CD4-positive, alpha-beta memory T cell (primary cell): Measurements from ENCODE around the gene NME7. TPM values are rescaled to one million over a fixed set of nuclear protein-coding genes. Genes with fewer than 3 reads are reported as not detected.
"Not testable (repeated sequence)": the region's sequence is repeated elsewhere in the genome, so short reads cannot be mapped to it uniquely, and the experiment has no call there.

Experiments
- CTCF ChIA-PET: fragments of 350-600 bp; sonication (Branson Sonifier 250); formaldehyde crosslinking; loops from one replicate; lab custom pipeline; 2021; ENCODE audit warnings: inconsistent platforms; ENCODE audit not compliant: partially characterized antibody; lab: Charles Lee
- POLR2A ChIA-PET: fragments of 350-600 bp; sonication (Branson Sonifier 250); formaldehyde crosslinking; loops from one replicate; lab custom pipeline; 2021; ENCODE audit not compliant: partially characterized antibody; lab: Charles Lee
- DNase-seq, 5 donors: peaks; one replicate each; pipeline versions ENCODE4 v3.0.0 to v3.0.0-alpha.2; 2020 to 2022; ENCODE audit warnings: mixed read lengths in 1 of 5
- H3K27ac ChIP-seq: one replicate; pipeline ENCODE4 v1.7.0; 2013; ENCODE audit warnings: low read depth, low read length
- H3K27me3 ChIP-seq: 2 replicates; pipeline ENCODE4 v1.7.0; 2013; ENCODE audit warnings: mild to moderate bottlenecking, low read length, moderate library complexity; ENCODE audit not compliant: insufficient read depth
- H3K36me3 ChIP-seq: 2 replicates; pipeline ENCODE4 v1.7.0; 2013; ENCODE audit warnings: mild to moderate bottlenecking, low read length, moderate library complexity; ENCODE audit not compliant: insufficient read depth
- H3K4me1 ChIP-seq: 2 replicates; pipeline ENCODE4 v1.7.0; 2013; ENCODE audit warnings: mild to moderate bottlenecking, low read length, moderate library complexity; ENCODE audit not compliant: insufficient read depth
- H3K4me3 ChIP-seq, 2 donors: one replicate each; pipeline ENCODE4 v1.7.0; 2013; ENCODE audit warnings: low read length in 2 of 2, mild to moderate bottlenecking in 1 of 2
- H3K9me3 ChIP-seq, 2 donors: one replicate each; pipeline ENCODE4 v1.7.0; 2013; ENCODE audit warnings: low read length in 2 of 2, control low read depth in 1 of 2; ENCODE audit not compliant: control insufficient read depth in 1 of 2
- H3K27ac Mint-ChIP-seq, 7 donors: one replicate each; pipeline ENCODE4 v1.8.0; 2020 to 2021; ENCODE audit warnings: mixed read lengths in 7 of 7, mild to moderate bottlenecking in 6 of 7, inconsistent platforms in 3 of 7, moderate library complexity in 3 of 7
- H3K27me3 Mint-ChIP-seq, 2 donors: one replicate each; pipeline ENCODE4 v1.8.0; 2020 to 2021; ENCODE audit warnings: mixed read lengths in 2 of 2
- H3K36me3 Mint-ChIP-seq, 2 donors: one replicate each; pipeline ENCODE4 v1.8.0; 2020 to 2021; ENCODE audit warnings: mixed read lengths in 2 of 2, inconsistent platforms in 1 of 2, mild to moderate bottlenecking in 1 of 2
- H3K4me1 Mint-ChIP-seq, 4 donors: one replicate each; pipeline ENCODE4 v1.8.0; 2020 to 2021; ENCODE audit warnings: mixed read lengths in 4 of 4, mild to moderate bottlenecking in 1 of 4
- H3K4me3 Mint-ChIP-seq, 8 donors: one replicate each; pipeline ENCODE4 v1.8.0; 2020 to 2021; ENCODE audit warnings: mixed read lengths in 8 of 8, mild to moderate bottlenecking in 7 of 8, moderate library complexity in 6 of 8, inconsistent platforms in 3 of 8
- H3K9me3 Mint-ChIP-seq, 8 donors: one replicate each; pipeline ENCODE4 v1.8.0; 2020 to 2021; ENCODE audit warnings: mixed read lengths in 8 of 8, mild to moderate bottlenecking in 5 of 8, inconsistent platforms in 3 of 8, moderate library complexity in 1 of 8
- intact Hi-C: fragments of 100-400 bp; cut with micrococcal nuclease; formaldehyde crosslinking; loops from one replicate; pipeline ENCODE4 v1.15.1; 2023
- polyA plus RNA-seq, 2 donors: library from polyadenylated mRNA; unstranded; fragments of 300-500 nt; fragmentation: Illumina TruSeq; gene quantifications; one replicate each; pipeline ENCODE4 v1.2.3, GENCODE V29; 2021
- total RNA-seq, 2 experiments: library from RNA; stranded (reverse); gene quantifications; one replicate each; pipeline ENCODE4 v1.2.3, GENCODE V29; 2021

Gene NME7
- total and polyA plus RNA-seq, 4 experiments from 2014 or later, result 12.0 to 22.8 (median 16.9) TPM

DNA sequence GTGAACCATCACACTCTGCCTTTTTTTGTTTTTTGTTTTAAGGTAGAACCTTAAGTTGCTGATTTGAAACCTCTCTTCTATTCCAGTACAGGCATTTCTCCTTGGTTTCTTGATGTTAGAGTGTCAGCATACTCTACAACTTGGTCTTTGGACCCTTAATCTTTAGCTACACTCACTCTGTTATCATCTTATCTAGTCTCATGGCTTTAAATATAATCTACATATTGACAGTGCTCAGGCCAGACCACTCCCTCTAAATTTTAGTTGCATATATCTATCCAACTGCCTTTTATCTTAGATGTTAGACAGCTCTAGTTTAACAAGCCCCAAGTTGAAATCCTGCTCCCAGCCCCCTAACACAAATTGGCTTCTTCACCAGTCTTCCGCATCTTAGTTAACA is 22.1 kb downstream of the NME7 start:
- intact Hi-C loops, result no loop called here
- H3K4me1 Mint-ChIP-seq, result peaks cover 0 to 2% (median under 1%) of the 10 kb centered on the region in 4 donors

DNA sequence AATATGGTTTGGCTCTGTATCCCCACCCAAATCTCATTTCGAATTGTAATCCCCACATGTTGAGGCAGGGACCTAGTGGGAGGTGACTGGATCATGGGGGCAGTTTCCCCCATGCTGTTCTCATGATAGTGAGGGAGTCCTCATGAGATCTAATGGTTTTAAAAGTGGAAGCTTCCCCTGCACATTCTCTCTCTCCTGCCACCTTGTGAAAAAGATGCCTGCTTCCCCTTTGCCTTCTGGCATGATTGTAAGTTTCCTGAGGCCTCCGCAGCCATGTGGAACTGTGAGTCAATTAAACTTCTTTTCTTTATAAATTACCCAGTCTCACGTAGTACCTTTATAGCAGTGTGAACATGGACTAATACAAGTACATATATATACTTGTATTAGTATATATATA is 25.5 kb downstream of the NME7 start:
- POLR2A ChIA-PET, H3K4me1 ChIP-seq, H3K9me3 Mint-ChIP-seq, H3K4me3 Mint-ChIP-seq, intact Hi-C loops, CTCF ChIA-PET, H3K27me3 ChIP-seq, H3K27me3 Mint-ChIP-seq, H3K36me3 ChIP-seq, H3K27ac ChIP-seq, DNase-seq, H3K27ac Mint-ChIP-seq, H3K9me3 ChIP-seq, H3K4me3 ChIP-seq, H3K4me1 Mint-ChIP-seq: not testable (repeated sequence)
- peaks cover 2 to 20% of the 10 kb centered on the region in 2 donors for H3K36me3 Mint-ChIP-seq

More for the DNA sequence above, 22.1 kb downstream of the NME7 start:
- H3K27me3 Mint-ChIP-seq, result no peaks in the 10 kb centered on the region
- Histone ChIP-seq H3K27ac (no peak overlapping the region), H3K4me3 (no peak overlapping the region), H3K27me3 (no peaks in the 10 kb centered on the region), H3K4me1 (no peaks in the 10 kb centered on the region), H3K9me3 (no peaks in the 10 kb centered on the region), H3K36me3 (no peaks in the 10 kb centered on the region)
- H3K4me3 Mint-ChIP-seq, result no peak overlapping the region
- H3K36me3 Mint-ChIP-seq, result peaks cover 0 to 9% of the 10 kb centered on the region in 2 donors
- CTCF ChIA-PET, result interaction anchor here (9.9 to 11.0 kb wide), 2 partner anchors 739 to 1002 kb away, joined by 131 to 156 read pairs; no protein-coding TSS in a partner anchor
- no peak for DNase-seq
- peak overlapping the region in 1 of 7 donors; percentile 3 for H3K27ac Mint-ChIP-seq
- POLR2A ChIA-PET, result no interaction called here
- H3K9me3 Mint-ChIP-seq, result peaks cover 0 to 2% (median 0%) of the 10 kb centered on the region in 8 donors

DNA sequence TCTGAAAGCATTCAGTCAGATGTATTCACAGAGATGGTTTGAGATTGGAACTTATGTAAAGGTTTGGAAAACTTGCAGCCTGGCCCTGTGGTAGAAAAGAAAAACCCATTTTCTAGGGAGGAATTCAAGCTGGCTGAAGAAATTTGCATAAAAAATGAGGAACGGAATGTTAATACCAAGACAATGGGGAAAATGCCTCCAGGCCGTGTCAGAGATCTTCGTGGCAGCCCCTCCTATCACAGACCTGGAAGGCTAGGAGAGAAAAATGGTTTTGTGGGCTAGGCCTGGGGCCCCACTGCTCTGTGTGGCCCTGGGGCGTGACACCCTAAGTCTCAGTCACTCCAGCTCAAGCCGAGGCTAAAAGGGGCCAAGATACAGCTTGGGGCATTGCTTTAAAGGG is 26.7 kb downstream of the NME7 start:
- Mint-ChIP-seq H3K27ac (no peak overlapping the region), H3K4me3 (no peak overlapping the region)
- intact Hi-C loops, result no loop called here

DNA sequence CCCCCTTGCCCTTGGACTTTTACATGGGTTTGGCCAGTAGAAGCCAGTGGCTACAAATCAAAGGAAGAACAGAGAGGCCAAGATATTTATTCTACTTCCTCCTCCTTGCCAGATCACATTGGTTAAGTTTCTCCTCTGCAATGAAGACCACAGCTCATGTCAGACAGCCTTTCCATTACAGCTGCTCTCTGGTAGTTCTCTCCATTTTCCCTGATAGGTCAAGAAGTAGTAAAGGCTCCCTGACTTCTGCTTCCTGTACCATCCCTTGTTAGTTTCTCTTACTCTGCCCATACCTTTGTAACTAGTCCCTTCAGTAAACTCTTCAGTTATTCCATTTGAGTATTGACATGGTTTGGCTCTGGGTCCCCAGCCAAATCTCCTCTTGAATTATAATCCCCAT is 27.8 kb downstream of the NME7 start:
- Mint-ChIP-seq H3K4me3 (no peak overlapping the region), H3K36me3 (peaks cover 12 to 35% of the 10 kb centered on the region in 2 donors), H3K9me3 (peaks cover 0 to 11% (median 2%) of the 10 kb centered on the region in 8 donors), H3K27ac (peak overlapping the region in 1 of 7 donors; percentile 30), H3K27me3 (no peaks in the 10 kb centered on the region), H3K4me1 (peaks cover 0 to 12% (median 6%) of the 10 kb centered on the region in 4 donors)
- Histone ChIP-seq H3K27ac (no peak overlapping the region), H3K9me3 (no peaks in the 10 kb centered on the region), H3K36me3 (no peaks in the 10 kb centered on the region), H3K4me1 (no peaks in the 10 kb centered on the region), H3K4me3 (no peak overlapping the region), H3K27me3 (no peaks in the 10 kb centered on the region)
- intact Hi-C loops, result no loop called here
- ChIA-PET POLR2A (no interaction called here), CTCF (interaction anchor here (1.0 to 2.8 kb wide), 2 partner anchors 9 to 232 kb away, joined by 3 to 19 read pairs; no protein-coding TSS in a partner anchor)
- DNase-seq, result no peak

More for the DNA sequence above, 26.7 kb downstream of the NME7 start:
- DNase-seq, result no peak
- H3K9me3 ChIP-seq, result no peaks in the 10 kb centered on the region
- no peaks in the 10 kb centered on the region for H3K4me1 ChIP-seq
- H3K36me3 Mint-ChIP-seq, result peaks cover 4 to 28% of the 10 kb centered on the region in 2 donors
- H3K36me3 ChIP-seq, result no peaks in the 10 kb centered on the region
- peaks cover 0 to 8% (median 0%) of the 10 kb centered on the region in 8 donors for H3K9me3 Mint-ChIP-seq
- ChIA-PET POLR2A (no interaction called here), CTCF (no interaction called here)
- H3K4me3 ChIP-seq, result no peak overlapping the region
- no peaks in the 10 kb centered on the region for H3K27me3 Mint-ChIP-seq
- peaks cover 0 to 8% (median 5%) of the 10 kb centered on the region in 4 donors for H3K4me1 Mint-ChIP-seq
- no peak overlapping the region for H3K27ac ChIP-seq
- no peaks in the 10 kb centered on the region for H3K27me3 ChIP-seq

DNA sequence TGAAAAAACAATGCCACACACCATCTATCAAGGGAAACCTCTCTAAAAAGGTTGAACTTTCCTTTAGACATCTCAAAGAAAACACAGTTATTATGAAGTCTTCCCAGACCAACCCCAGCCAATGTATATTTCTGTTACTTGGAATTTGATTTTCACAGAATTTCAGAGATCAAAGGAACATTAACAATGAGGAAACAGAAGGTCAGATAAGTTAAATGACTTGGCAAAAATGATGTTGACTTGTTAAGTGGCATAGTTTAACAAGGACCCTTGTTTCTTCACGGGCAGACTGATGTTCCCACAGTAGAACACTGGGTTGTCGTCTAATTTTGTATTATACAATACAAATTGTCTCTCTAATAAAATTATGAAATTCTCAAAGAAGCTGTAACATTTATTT is 29.0 kb downstream of the NME7 start:
- Mint-ChIP-seq H3K4me3 (no peak overlapping the region), H3K27ac (peak overlapping the region in 3 of 7 donors; percentile 2 to 39 (median 8)), H3K36me3 (peaks cover 17 to 45% of the 10 kb centered on the region in 2 donors), H3K27me3 (no peaks in the 10 kb centered on the region), H3K9me3 (peaks cover 0 to 11% (median 4%) of the 10 kb centered on the region in 8 donors), H3K4me1 (peaks cover 0 to 16% (median 10%) of the 10 kb centered on the region in 4 donors)
- Histone ChIP-seq H3K4me1 (no peaks in the 10 kb centered on the region), H3K9me3 (no peaks in the 10 kb centered on the region), H3K4me3 (no peak overlapping the region), H3K27ac (no peak overlapping the region), H3K36me3 (no peaks in the 10 kb centered on the region), H3K27me3 (no peaks in the 10 kb centered on the region)
- intact Hi-C loops, result no loop called here
- DNase-seq, result no peak
- POLR2A ChIA-PET, result no interaction called here
- CTCF ChIA-PET, result interaction anchor here (2.8 kb wide), 1 partner anchor 10 kb away, joined by 19 read pairs; no protein-coding TSS in a partner anchor

DNA sequence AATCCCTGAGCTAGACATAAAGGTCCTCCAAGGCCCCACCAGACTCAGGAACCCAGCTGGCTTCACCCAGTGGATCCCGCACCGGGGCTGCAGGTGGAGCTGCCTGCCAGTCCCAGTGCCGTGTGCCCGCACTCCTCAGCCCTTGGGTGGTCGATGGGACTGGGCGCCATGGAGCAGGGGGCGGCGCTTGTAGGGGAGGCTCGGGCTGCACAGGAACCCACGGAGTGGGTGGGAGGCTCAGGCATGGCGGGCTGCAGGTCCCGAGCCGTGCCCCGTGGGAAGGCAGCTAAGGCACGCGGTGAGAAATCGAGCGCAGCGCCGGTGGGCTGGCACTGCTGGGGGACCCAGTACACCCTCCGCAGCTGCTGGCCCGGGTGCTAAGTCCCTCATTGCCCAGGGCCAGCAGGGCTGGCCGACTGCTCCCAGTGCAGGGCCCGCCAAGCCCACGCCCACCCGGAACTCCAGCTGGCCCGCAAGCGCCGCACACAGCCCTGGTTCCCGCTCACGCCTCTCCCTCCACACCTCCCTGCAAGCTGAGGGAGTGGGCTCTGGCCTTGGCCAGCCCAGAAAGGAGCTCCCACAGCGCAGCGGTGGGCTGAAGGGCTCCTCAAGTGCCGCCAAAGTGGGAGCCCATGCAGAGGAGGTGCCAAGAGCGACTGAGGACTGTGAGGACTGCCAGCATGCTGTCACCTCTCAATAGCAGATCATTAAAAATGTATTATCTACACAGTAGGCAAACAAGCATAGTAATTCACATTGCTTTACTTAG is 30.5 kb downstream of the NME7 start:
- H3K4me3 ChIP-seq, DNase-seq, intact Hi-C loops, H3K27me3 Mint-ChIP-seq, H3K27me3 ChIP-seq, H3K4me3 Mint-ChIP-seq, H3K9me3 ChIP-seq, POLR2A ChIA-PET, H3K27ac ChIP-seq, H3K36me3 ChIP-seq, H3K27ac Mint-ChIP-seq, H3K4me1 ChIP-seq: not testable (repeated sequence)
- CTCF ChIA-PET, result interaction anchor here (0.9 to 2.8 kb wide), 4 partner anchors 10 to 995 kb away, joined by 3 to 19 read pairs (median 4); no protein-coding TSS in a partner anchor
- H3K4me1 Mint-ChIP-seq, result peaks cover 0 to 18% (median 12%) of the 10 kb centered on the region in 4 donors
- H3K9me3 Mint-ChIP-seq, result peaks cover 0 to 13% (median 5%) of the 10 kb centered on the region in 8 donors
- peaks cover 20 to 49% of the 10 kb centered on the region in 2 donors for H3K36me3 Mint-ChIP-seq

DNA sequence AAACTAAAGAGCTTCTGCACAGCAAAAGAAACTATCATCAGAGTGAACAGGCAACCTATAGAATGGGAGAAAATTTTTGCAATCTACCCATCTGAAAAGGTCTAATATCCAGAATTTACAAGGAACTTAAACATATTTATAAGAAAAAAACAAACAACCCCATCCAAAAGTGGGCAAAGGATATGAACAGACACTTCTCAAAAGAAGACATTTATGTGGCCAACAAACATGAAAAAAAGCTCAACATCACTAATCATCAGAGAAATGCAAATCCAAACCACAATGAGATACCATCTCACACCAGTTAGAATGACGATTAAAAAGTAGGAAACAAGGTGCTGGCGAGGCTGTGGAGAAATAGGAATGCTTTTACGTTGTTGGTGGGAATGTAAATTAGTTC is 32.9 kb downstream of the NME7 start:
- Mint-ChIP-seq H3K9me3 (peaks cover 0 to 32% (median 15%) of the 10 kb centered on the region in 8 donors), H3K4me1 (peaks cover 0 to 16% (median 12%) of the 10 kb centered on the region in 4 donors), H3K36me3 (peaks cover 25 to 49% of the 10 kb centered on the region in 2 donors)
- H3K4me3 ChIP-seq, H3K4me1 ChIP-seq, CTCF ChIA-PET, H3K36me3 ChIP-seq, H3K27ac ChIP-seq, H3K9me3 ChIP-seq, H3K27ac Mint-ChIP-seq, H3K27me3 Mint-ChIP-seq, intact Hi-C loops, H3K4me3 Mint-ChIP-seq, POLR2A ChIA-PET, H3K27me3 ChIP-seq, DNase-seq: not testable (repeated sequence)
